Activated effector memory CD4-positive, alpha-beta T cell treated with anti-CD3 and anti-CD28 coated beads, Interleukin-2, amount 50 U/mL, for 16 hours (primary cell): ENCODE measurements around the gene PPDPF.
A peak's percentile ranks its signal among the peaks of the same experiment; 100 is the strongest.

Source experiments
- DNase-seq: peaks from one replicate; pipeline ENCODE4 v3.0.0-alpha.2; 2020

PPDPF gene

DNA sequence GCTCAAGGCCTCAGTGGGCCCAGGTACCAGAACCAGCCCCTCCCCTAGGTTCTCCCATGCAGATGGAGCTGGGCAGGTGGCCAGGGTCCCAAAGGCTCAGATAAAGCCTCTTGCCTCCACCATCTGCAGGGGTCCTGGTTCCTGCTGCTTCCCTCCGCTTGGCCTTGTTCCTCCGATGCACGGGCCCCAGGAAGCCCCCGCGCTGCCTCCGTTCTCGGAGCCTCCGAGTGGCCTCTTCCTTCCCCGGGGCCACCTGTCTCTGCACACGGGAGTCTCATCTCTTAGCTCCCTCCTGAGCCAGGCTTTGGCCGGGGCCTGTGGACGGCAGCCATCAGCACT is 18.5 kb downstream of the PPDPF start:
- no peak for DNase-seq

DNA sequence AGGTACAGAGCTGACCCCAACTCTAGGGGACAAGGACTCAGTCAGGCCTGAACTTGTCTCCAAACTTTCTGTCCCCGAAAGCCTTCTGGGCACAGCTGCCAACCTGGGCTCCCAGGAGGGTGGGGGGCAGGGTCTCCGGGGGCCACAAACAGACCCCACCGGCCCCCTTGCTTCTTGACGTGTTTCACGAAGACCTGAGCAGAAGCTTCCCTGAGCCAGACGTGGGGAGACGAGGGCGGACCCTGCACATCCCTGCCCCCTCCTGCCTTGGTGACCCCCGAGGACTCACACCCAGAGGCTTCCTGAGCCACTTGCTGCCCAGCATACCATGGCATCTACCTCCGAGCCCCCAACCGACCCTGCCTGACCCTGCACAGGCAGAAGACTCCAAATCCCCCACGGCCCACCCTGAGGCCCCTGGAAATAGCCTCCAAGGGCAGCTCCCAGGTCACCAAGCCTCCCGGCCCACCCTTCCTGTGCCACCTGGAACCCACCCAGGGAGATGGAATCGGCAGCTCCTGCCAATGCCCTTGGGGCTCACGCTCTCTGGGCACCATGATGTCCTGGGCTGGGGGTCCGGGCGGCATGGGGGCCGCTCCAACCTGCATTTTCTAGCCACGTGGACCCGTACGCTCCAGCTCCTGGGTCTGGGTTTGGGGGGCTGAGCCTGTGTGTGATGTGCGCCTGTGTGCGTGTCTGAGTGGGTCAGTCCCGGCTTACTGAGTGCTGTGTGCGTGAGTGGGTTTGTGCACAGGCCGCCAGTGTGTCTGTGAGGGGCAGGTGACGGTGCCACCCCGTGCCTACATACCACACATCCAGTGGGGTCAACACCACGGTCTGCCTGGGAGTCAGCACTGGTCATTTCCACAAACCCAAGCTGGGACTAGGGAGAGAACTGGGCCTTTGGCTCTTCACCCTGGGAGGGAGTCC is 19.1 kb downstream of the PPDPF start:
- no peak for DNase-seq

DNA sequence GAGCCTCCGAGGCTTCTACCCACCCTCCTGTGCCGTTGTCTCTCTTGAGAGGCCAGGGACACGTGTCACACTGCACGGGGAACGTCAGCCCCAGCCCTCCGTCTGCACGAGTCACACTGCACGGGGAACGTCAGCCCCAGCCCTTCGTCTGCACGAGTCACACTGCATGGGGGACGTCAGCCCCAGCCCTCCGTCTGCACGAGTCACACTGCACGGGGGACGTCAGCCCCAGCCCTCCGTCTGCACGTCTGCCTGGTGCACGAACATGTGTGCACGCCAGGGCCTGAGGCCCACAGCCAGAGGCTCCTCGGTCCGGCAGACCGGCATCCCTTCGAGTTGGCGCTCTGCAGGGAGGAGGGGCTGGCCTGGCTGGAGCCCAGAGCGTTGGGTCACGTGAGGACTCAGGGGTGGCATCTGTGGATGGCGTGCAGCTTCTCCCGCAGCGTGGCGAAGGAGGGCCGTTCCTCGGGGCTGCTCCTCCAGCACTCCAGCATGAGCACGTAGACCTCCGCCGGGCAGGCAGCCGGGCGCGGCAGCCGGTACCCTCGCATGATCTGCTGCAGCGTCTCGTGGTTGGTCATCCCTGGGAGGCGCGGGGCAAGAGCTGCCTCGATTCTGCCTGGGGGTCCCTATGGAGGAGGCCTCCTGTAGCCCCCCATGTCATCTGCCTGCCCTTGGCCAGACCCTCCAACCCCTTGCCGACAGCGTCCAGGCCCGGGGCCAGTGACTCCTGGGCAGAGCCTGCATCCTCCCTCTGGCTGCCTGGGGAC is 20.0 kb downstream of the PPDPF start:
- DNase-seq: no peak

- no peak for DNase-seq
Measured at GRCh38 chr20:63541371-63541770, 20.8 kb downstream of the PPDPF start.

DNA sequence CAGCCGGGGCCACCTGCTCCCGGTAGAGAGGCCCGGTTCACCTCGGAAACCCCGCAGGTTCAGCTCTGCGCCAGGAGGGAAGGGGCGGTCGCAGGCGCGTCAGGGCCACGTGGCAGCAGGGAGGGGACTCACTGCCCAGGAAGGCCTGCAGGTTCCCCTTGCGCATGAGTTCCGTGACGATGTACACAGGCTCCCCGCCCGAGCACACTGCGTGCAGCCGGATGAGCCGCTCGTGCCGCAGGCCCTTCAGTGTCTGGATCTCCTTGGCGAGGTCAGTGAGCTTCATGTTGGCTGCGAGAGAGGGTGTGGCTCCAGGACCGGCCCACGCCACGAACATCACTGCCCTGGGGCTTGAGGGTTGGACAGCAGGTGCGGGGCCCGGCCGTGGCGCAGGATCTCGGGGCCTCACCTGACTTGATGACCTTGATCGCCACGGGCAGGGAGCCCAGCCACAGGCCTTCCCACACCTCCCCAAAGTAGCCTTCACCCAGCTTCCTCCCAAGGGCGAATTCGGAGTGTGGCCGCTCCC is 21.5 kb downstream of the PPDPF start:
- DNase-seq: no peak

GRCh38 chr20:63542696-63543095 is 22.1 kb downstream of the PPDPF start:
- no peak for DNase-seq

DNA sequence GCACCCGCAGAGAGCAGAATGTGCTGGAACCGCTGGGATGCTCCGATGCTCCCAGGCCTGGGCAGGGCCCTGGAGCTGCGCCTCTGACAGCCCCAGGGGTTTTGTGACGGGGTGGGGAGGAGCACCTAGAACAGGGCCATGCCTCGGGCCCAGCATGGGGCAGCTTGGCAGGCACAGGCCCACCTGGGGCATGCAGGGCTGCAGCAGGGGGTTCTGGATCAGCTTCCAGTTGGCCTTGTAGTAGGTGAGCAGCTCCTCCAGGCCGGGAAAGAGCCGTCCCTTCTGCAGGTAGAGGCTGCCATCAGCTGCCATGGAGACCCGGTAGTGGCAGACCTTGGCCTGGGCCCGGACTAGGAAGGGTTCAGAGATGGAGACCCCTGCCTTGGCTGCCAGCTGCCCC is 22.6 kb downstream of the PPDPF start:
- DNase-seq: no peak

- DNase-seq: no peak
Measured at GRCh38 chr20:63543733-63544132, 23.2 kb downstream of the PPDPF start.

GRCh38 chr20:63544241-63544957 is 23.8 kb downstream of the PPDPF start:
- no peak for DNase-seq

DNA sequence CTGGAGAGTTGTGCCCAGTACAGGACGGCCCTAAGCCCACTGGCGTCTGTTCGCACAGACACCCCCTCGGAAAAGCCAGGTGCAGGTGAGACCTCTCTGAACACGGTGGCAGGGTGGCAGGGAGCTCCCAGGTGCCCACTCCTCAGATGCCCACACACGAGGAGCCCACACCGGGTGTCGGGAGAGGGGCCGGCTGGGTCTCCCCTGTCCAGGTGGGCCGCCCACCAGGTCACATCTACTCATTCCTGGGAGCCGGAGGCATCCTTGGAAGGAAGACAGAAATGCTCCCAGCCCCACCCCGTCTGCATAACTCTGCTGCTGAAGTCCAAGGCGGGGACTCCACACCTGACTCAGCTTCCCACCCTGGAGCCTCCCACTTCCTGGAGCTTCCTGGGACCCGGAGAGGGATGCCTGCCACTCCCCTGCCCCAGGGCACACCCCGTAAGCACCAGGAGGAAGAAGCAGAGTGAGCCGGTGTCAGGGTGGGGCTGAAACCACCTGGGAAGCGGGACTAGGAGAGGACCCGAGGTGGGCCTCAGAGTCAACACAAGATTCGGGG is 24.5 kb downstream of the PPDPF start:
- no peak for DNase-seq

GRCh38 chr20:63545814-63546213 is 25.2 kb downstream of the PPDPF start:
- no peak for DNase-seq

GRCh38 chr20:63546256-63546955 is 25.8 kb downstream of the PPDPF start:
- DNase-seq: no peak

DNA sequence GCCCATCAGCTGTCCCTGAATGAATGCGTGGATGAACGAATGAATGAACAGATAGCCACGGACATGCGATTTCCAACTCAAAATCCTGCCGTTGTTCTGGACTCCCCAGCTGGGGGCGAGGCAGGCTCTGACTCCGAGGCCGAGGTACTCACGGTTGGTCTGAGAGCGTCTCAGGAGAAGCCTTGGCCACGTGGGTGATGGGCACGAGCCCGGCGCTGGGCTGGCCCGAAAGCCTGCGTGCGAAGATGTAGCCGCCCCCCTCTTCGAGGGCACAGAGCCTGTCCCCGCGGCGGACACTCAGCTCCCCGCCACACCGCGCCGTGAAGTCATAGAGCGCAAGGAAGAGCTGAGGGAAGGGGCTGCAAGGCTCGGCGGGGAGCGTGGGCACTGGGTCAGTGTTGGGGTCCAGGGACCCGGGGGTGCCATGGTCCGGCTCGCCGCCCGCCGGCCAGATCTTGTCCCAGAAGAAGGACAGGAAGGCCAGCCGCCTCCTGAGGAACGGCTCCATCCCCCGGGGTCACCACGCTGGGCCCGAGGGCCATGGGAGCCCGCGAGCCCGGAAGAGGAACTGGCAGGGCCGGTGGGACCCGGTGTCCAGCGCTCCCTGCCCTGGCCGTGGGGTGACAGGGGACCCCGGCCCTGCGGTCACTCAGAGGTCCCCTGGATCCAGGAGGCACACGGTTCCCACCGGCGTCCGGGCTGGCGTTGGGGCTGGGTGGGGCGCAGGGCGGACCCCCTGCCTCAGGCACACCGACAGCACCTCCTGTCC is 26.6 kb downstream of the PPDPF start:
- no peak for DNase-seq

DNA sequence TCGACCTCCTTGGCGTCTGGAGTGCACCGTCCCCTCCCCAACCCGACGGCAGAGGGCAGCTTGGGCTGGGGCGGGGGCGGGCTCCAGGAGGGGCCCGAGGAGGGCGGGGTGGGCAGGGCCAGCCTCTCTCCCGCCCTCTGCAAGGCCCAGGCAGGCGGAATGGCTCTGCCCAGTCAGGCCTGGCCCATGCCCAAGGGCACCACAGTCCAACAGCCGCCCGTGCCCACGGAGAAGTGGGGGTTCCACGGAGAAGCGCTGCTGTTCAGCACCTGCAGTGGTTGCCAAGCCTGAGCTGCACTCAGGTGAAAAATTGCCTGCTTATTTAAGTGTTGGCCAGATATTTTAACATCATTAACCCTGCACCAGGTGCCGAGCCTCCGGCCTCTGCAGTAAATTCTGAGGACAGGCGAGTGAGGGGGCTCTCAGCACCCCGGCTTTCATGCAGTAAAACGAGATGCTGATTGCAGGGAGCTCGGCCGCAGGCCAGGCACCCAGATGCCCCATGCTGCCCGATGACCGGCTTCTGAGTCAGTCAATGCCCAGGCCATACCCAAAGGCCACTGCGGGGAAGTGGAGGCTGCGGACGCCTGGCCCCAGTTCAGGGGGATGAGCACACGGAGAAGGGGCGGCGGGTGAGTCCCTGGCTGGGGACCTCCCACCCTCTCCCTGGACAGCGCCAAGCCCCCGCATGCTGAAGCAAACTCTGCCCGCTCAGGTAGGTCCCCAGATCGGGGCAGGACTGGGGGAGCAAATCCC is 27.3 kb downstream of the PPDPF start, which contains the start of gene SRMS:
Gene SRMS (minus strand): TSS at position 25 of the 756 bp plus-strand sequence. CDS start 286 bp downstream, outside the sequence.
- DNase-seq: no peak

- DNase-seq: no peak
Measured at GRCh38 chr20:63548542-63548941, 28.0 kb downstream of the PPDPF start.

- no peak for DNase-seq
Measured at GRCh38 chr20:63549019-63549418, 28.5 kb downstream of the PPDPF start.

DNA sequence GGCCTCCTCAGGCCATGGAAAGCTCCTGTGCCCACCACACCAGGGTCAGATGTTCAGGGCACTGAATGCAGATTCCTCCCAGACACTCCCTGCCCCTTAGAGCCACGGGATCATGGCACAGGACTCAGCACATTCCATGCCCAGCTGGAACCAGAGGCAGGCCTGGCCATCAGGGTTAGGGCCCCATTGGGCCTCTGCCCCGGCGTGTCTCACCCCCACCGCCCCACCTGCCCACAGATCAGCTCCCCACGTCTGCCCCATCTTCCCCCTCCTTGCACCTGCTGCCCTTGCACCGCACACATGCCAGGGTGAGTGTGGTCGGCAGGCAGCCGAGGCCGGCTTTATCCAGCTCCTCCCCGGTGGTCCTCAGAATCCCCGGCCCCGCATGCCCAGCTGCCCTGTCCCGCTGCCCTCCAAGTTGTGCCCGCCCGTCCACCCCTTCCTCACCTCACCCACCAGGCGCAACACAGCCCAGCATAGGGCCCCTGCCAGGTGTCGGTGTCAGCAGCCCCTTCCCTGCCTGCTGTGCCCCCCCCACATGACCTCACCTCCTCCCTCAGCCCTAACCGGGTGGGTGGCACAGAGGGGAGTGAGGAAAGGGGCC is 29.2 kb downstream of the PPDPF start:
- DNase-seq: no peak

DNA sequence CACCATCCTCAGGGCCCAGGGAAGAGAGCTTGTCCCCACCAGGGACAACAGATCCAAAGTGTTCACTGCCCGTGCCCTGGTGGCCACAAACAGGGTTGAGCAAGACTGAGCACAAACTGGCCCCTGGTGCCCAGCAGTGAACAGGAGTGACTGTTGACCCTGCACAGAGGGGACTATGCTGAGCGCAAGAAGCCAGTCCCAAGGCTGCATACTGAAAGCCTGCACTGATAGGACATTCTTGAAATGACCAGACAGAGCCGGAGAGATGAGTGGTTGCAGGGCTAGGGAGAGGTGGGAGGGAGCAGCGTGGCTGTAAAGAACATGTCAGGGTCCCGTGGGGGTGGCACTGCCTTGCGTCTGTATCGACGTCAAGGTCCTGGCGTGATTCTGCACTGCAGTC is 30.5 kb downstream of the PPDPF start:
- no peak for DNase-seq

DNA sequence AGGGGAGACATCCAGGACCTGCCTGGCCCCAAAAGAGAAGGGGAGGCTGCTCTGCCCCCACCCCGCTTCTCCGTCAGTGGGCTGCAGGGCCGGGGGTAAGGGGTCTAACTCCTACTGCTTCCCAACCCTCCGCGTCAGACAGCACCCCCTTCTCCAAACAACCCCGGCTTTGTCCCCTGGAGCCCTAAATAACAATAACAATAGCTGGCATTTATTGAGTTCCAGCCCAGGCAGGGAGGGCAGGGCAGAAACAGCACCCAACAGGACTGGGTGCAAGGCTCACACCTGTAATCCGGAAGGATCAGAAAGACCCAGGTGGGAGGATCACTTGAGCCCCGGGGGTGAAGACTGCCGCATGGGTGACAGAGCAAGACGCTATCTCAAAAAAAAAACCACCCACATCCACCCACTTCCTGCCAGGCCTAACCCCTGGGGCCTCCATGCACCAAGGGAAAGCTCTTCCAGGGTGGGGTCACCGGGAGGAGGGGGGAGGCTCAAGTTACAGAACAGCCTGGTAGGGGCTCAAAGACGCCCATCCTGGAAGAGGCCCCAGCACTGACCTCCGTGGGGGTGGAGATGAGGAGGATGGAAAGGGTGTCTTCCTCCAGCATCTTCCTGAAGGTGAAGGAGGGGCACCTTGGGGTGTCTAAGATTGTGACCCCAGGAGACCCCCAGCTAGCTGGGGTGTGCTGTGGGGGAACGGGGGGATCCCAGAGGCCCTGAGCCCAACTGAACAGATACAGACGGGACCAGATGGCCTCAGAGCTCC is 32.1 kb downstream of the PPDPF start:
- DNase-seq: peak; percentile 81
